Kidney epithelial cell (primary cell): ENCODE data around the gene KRTAP10-8. TPM values are rescaled to one million over a fixed set of nuclear protein-coding genes. Genes with fewer than 3 reads are reported as not detected.

Experiments used
- DNase-seq: peaks from one replicate; pipeline ENCODE4 v3.0.0-alpha.2; 2010; ENCODE audit warnings: low read depth
- H3K27me3 ChIP-seq: 2 replicates; pipeline ENCODE4 v1.6.0; 2011; ENCODE audit warnings: low read length; ENCODE audit not compliant: control insufficient read depth, insufficient read depth
- H3K36me3 ChIP-seq: 2 replicates; pipeline ENCODE4 v1.5.1; 2011; ENCODE audit warnings: low read length; ENCODE audit not compliant: control insufficient read depth, insufficient read depth
- H3K4me3 ChIP-seq: 2 replicates; pipeline ENCODE4 v1.5.1; 2011; ENCODE audit warnings: low read depth, mild to moderate bottlenecking, control low read depth, low read length
- CTCF ChIP-seq: IDR thresholded peaks from 2 replicates; pipeline ENCODE4 v1.5.1; 2011; ENCODE audit warnings: mild to moderate bottlenecking, moderate library complexity, low read length, control low read depth, inconsistent platforms; ENCODE audit not compliant: insufficient read depth, poor library complexity, severe bottlenecking
- total RNA-seq: library from RNA; depleted of rRNA; stranded (reverse); fragments of >200 nt; gene quantifications from 2 replicates; pipeline ENCODE4 v1.2.3, GENCODE V29; 2015

Gene KRTAP10-8
- total RNA-seq, 1 donor from 2014 or later = not detected

GRCh38 chr21:44583089-44583799, 28.6 kb upstream of the KRTAP10-8 start:
- no peaks in the 10 kb centered on the region for H3K36me3 ChIP-seq
- DNase-seq = no peak
- TF ChIP-seq CTCF = no peak

GRCh38 chr21:44583800-44584147, 28.1 kb upstream of the KRTAP10-8 start:
- Histone ChIP-seq H3K27me3 (no peaks in the 10 kb centered on the region), H3K36me3 (no peaks in the 10 kb centered on the region), H3K4me3 (no peak overlapping the region)
- no peak for DNase-seq
- no peak for TF ChIP-seq CTCF

More at GRCh38 chr21:44583089-44583799, 28.6 kb upstream of the KRTAP10-8 start:
- Histone ChIP-seq H3K4me3 (no peak overlapping the region), H3K27me3 (no peaks in the 10 kb centered on the region)

- Histone ChIP-seq H3K4me3 (no peak overlapping the region), H3K36me3 (no peaks in the 10 kb centered on the region), H3K27me3 (no peaks in the 10 kb centered on the region)
- no peak for DNase-seq
- TF ChIP-seq CTCF = no peak
Measured at GRCh38 chr21:44585892-44586291, 26.0 kb upstream of the KRTAP10-8 start.

GRCh38 chr21:44589094-44589493, 22.8 kb upstream of the KRTAP10-8 start:
- DNase-seq = no peak
- Histone ChIP-seq H3K36me3 (no peaks in the 10 kb centered on the region), H3K4me3 (no peak overlapping the region), H3K27me3 (peaks cover 14% of the 10 kb centered on the region)
- no peak for TF ChIP-seq CTCF

- DNase-seq = no peak
- H3K4me3 ChIP-seq = no peak overlapping the region
Measured at GRCh38 chr21:44589586-44590305, 22.1 kb upstream of the KRTAP10-8 start.

More at GRCh38 chr21:44589586-44590305, 22.1 kb upstream of the KRTAP10-8 start:
- Histone ChIP-seq H3K36me3 (no peaks in the 10 kb centered on the region), H3K27me3 (peaks cover 14% of the 10 kb centered on the region)
- no peak for TF ChIP-seq CTCF
